Fibroblast of lung (primary cell): ENCODE results near the gene SHANK2. TPM values are rescaled to one million over a fixed set of nuclear protein-coding genes. Genes with fewer than 3 reads are reported as not detected.

Experiments
- DNase-seq, 2 donors: peaks; one replicate each; pipeline versions ENCODE4 v3.0.0 to v3.0.0-alpha.2; 2010; ENCODE audit warnings: low read depth in 2 of 2
- H2AFZ ChIP-seq: 2 replicates; pipeline ENCODE4 v1.5.1; 2012; ENCODE audit warnings: low read length, control low read depth, inconsistent platforms
- H3K27ac ChIP-seq: 2 replicates; pipeline ENCODE4 v1.5.1; 2011; ENCODE audit warnings: low read length, control low read depth; ENCODE audit not compliant: insufficient read depth
- H3K27me3 ChIP-seq: 2 replicates; pipeline ENCODE4 v1.5.1; 2011; ENCODE audit warnings: mild to moderate bottlenecking, low read length; ENCODE audit not compliant: control insufficient read depth, insufficient read depth
- H3K36me3 ChIP-seq: 2 replicates; pipeline ENCODE4 v1.5.1; 2011; ENCODE audit warnings: low read length; ENCODE audit not compliant: control insufficient read depth, insufficient read depth
- H3K4me1 ChIP-seq: 2 replicates; pipeline ENCODE4 v1.5.1; 2011; ENCODE audit warnings: low read length; ENCODE audit not compliant: control insufficient read depth, insufficient read depth; ENCODE audit errors: extremely low read depth
- H3K4me2 ChIP-seq: 2 replicates; pipeline ENCODE4 v1.5.1; 2011; ENCODE audit warnings: low read length, control low read depth; ENCODE audit not compliant: insufficient read depth; ENCODE audit errors: extremely low read depth
- H3K4me3 ChIP-seq, 4 experiments: fragments of 200-600 bp in 1 of 4; sonication (generic) in 1 of 4; replicated peaks in 1 of 4; 2 replicates each; pipeline ENCODE4 v1.5.1; 2011 to 2016; ENCODE audit warnings: low read length in 4 of 4, low read depth in 3 of 4, mild to moderate bottlenecking in 3 of 4, control low read depth in 2 of 4, inconsistent platforms in 1 of 4, mixed read lengths in 1 of 4; ENCODE audit not compliant: insufficient read depth in 1 of 4; ENCODE audit errors: control extremely low read depth in 1 of 4
- H3K79me2 ChIP-seq: 2 replicates; pipeline ENCODE4 v1.5.1; 2012; ENCODE audit warnings: mild to moderate bottlenecking, low read length, inconsistent platforms; ENCODE audit not compliant: control insufficient read depth, insufficient read depth
- H3K9ac ChIP-seq: 2 replicates; pipeline ENCODE4 v1.5.1; 2011; ENCODE audit warnings: mild to moderate bottlenecking, low read length, control low read depth; ENCODE audit not compliant: insufficient read depth
- H3K9me3 ChIP-seq: 2 replicates; pipeline ENCODE4 v1.5.1; 2012; ENCODE audit warnings: low read depth, low read length; ENCODE audit not compliant: control insufficient read depth, insufficient read depth
- H4K20me1 ChIP-seq: 2 replicates; pipeline ENCODE4 v1.5.1; 2011; ENCODE audit warnings: low read length; ENCODE audit not compliant: control insufficient read depth, insufficient read depth; ENCODE audit errors: extremely low read depth
- CTCF ChIP-seq, 2 donors: IDR thresholded peaks in 1 of 2; conservative IDR thresholded peaks in 1 of 2; 1 replicate in 1 of 2; 2 replicates in 1 of 2; pipeline ENCODE4 v1.5.1; 2011 to 2012; ENCODE audit warnings: low read length in 2 of 2, control low read depth in 1 of 2, inconsistent platforms in 1 of 2, low read depth in 1 of 2, mild to moderate bottlenecking in 1 of 2
- EZH2 ChIP-seq: IDR thresholded peaks from 2 replicates; pipeline ENCODE4 v1.5.1; 2012; ENCODE audit warnings: low read length, control low read depth, mild to moderate bottlenecking; ENCODE audit errors: missing control alignments
- polyA plus RNA-seq, 2 donors: library from polyadenylated mRNA; depleted of rRNA in 1 of 2; stranded (reverse) in 1 of 2; unstranded in 1 of 2; fragments of >200 nt; gene quantifications; 2 replicates each; pipeline ENCODE4 v1.2.1, GENCODE V29; 2011 to 2012; ENCODE audit warnings: missing spikeins in 1 of 2
- total RNA-seq: library from RNA; depleted of rRNA; stranded (reverse); fragments of >200 nt; gene quantifications from 2 replicates; pipeline ENCODE4 v1.2.1, GENCODE V29; 2014

Gene SHANK2
- total and polyA plus RNA-seq, 2 donors (not counting 1 experiment from before 2014, with no cell fraction given): 3.2 to 11.6 TPM

GRCh38 chr11:71283971-71284441, 31.6 kb upstream of the SHANK2 start:
- Histone ChIP-seq H3K4me3 (no peak overlapping the region), H3K27ac (no peak overlapping the region), H3K9ac (no peak overlapping the region), H2AFZ (no peak overlapping the region), H3K27me3 (no peaks in the 10 kb centered on the region), H3K4me1 (peaks cover 3% of the 10 kb centered on the region), H3K36me3 (no peaks in the 10 kb centered on the region), H3K9me3 (no peaks in the 10 kb centered on the region), H3K4me2 (no peak overlapping the region), H3K79me2 (no peaks in the 10 kb centered on the region), H4K20me1 (peaks cover 2% of the 10 kb centered on the region)
- no peak for DNase-seq
- TF ChIP-seq EZH2 (no peak), CTCF (conservative IDR thresholded peaks at IDR 0.05 in 1 of 2, IDR thresholded peaks at IDR 0.05 in 1 of 2; ENCODE audit: low read depth in 1 of 2, low read length in 2 of 2) (no peak)

GRCh38 chr11:71282581-71283351, 30.4 kb upstream of the SHANK2 start:
- TF ChIP-seq EZH2 (no peak), CTCF (conservative IDR thresholded peaks at IDR 0.05 in 1 of 2, IDR thresholded peaks at IDR 0.05 in 1 of 2; ENCODE audit: low read depth in 1 of 2, low read length in 2 of 2) (no peak)
- Histone ChIP-seq H2AFZ (no peak overlapping the region), H3K4me2 (no peak overlapping the region), H3K27me3 (no peaks in the 10 kb centered on the region), H3K36me3 (no peaks in the 10 kb centered on the region), H3K4me3 (no peak overlapping the region), H3K4me1 (peaks cover 3% of the 10 kb centered on the region), H4K20me1 (peaks cover 2% of the 10 kb centered on the region), H3K9ac (no peak overlapping the region), H3K27ac (no peak overlapping the region), H3K79me2 (no peaks in the 10 kb centered on the region), H3K9me3 (no peaks in the 10 kb centered on the region)
- no peak for DNase-seq

GRCh38 chr11:71281831-71282230, 29.5 kb upstream of the SHANK2 start:
- H3K27me3 ChIP-seq: no peaks in the 10 kb centered on the region
- no peak for TF ChIP-seq EZH2
- TF ChIP-seq CTCF (conservative IDR thresholded peaks at IDR 0.05 in 1 of 2, IDR thresholded peaks at IDR 0.05 in 1 of 2; ENCODE audit: low read depth in 1 of 2, low read length in 2 of 2): no peak
- H3K27ac ChIP-seq: no peak overlapping the region
- H3K4me2 ChIP-seq: no peak overlapping the region
- no peak overlapping the region for H2AFZ ChIP-seq
- H3K4me3 ChIP-seq: no peak overlapping the region
- no peaks in the 10 kb centered on the region for H3K79me2 ChIP-seq
- no peaks in the 10 kb centered on the region for H3K36me3 ChIP-seq
- H3K9me3 ChIP-seq: no peaks in the 10 kb centered on the region
- peaks cover 3% of the 10 kb centered on the region for H3K4me1 ChIP-seq
- H3K9ac ChIP-seq: no peak overlapping the region
- H4K20me1 ChIP-seq: no peaks in the 10 kb centered on the region
- no peak for DNase-seq
